Tibial nerve (tissue), 4 donors: Measurements from ENCODE around the gene CAP1.

ENCODE experiments used
- CTCF ChIP-seq, 5 experiments: fragments of 200-600 bp in 3 of 5; fragments of 450-650 bp in 2 of 5; sonication (generic) in 3 of 5; IDR thresholded peaks; one replicate each; pipeline ENCODE4 v1.5.1; 2016 to 2019; ENCODE audit warnings: antibody characterized with exemption in 5 of 5, mild to moderate bottlenecking in 3 of 5, moderate library complexity in 2 of 5
- EP300 ChIP-seq, 2 donors: sonication (generic); formaldehyde crosslinking; IDR thresholded peaks; one replicate each; pipeline ENCODE4 v1.6.1; 2017; ENCODE audit warnings: antibody characterized with exemption in 2 of 2, mild to moderate bottlenecking in 1 of 2

DNA sequence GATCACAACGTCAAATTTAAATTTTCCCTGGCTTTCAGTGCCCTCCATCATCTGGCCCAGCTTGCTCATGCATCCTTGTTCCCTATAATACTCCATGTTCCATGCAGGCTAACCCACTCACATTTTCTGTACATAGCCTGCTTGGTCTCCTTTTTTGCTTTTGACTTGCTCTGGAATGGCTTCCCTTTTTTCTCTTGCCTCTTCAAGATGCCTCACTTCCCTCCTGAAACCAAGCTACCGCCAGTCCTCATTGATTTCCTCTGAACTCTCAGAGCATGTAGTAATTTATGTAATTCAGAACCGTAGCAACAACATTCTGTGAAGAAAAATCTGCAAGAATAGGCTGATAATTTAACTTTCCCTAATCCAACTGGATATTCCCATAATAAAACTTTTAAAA lies 10.3 kb downstream of the CAP1 start:
- TF ChIP-seq CTCF (IDR thresholded peaks at IDR 0.05) (no peak), EP300 (IDR thresholded peaks at IDR 0.05) (peak in 1 of 2 donors; percentile 21)
